Superior temporal gyrus (tissue), 1 donor: ENCODE results near the gene TFAP2E.
"Not testable (repeated sequence)": the region's sequence is repeated elsewhere in the genome, so short reads cannot be mapped to it uniquely, and the experiment has no call there.

ENCODE experiments used
- DNase-seq: peaks from one replicate; pipeline ENCODE4 v3.0.0-alpha.2; 2016; ENCODE audit errors: extremely low spot score

Gene TFAP2E

DNA sequence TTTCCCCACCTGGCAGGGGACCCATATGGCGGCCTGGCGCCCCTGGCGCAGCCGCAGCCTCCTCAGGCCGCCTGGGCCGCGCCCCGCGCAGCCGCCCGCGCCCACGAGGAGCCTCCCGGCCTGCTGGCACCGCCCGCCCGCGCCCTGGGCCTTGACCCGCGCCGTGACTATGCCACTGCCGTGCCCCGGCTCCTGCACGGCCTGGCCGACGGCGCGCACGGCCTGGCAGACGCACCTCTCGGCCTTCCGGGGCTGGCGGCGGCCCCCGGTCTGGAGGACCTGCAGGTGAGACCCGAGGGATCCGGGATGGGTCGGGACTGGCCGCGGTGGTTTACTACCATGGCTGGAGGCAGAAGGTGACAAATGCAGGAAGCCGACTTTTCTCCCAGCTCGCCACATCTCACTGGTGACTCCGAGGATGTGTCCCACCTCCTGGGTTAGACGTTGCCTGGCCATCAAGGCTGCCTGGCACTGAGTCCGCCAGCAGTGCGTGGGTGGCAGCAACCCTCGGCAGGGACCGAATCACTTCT, 1.1 kb downstream of the TFAP2E start:
- no peak for DNase-seq

DNA sequence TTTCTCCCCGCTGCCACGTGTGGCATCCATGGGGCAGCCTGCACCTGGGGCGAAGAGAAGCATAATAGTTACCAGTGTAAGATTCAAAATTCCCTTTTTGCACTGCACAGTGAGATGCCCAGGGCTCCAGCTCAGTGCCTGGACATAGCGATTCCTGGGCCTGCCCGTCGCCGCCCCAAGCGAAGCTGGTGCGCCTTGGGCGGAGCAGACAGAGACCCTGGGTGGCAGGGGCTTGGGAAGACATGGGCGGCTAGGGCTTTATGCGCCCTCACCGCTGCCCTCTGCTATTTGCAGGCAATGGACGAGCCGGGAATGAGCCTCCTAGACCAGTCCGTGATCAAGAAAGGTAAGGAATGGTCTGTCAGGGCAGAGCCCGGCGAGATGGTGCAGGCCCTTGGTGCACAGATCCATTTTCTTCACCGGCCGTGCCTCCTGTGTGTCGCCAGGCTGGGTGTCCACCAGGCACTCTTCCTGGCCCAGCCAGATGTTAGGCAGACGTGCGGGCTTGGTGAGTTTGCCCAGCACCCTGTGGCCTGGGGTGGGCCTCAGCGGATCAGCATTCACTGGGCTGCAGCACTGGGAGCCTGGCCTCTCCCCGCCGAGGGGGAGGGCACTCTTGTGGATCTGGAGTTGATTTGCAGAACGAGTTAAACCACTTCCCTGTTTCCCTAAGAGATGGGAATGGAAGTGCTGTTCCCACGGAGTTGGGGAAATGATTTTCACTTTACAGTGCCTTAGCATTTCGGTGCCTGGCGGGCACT, 1.7 kb downstream of the TFAP2E start:
- DNase-seq, result no peak

DNA sequence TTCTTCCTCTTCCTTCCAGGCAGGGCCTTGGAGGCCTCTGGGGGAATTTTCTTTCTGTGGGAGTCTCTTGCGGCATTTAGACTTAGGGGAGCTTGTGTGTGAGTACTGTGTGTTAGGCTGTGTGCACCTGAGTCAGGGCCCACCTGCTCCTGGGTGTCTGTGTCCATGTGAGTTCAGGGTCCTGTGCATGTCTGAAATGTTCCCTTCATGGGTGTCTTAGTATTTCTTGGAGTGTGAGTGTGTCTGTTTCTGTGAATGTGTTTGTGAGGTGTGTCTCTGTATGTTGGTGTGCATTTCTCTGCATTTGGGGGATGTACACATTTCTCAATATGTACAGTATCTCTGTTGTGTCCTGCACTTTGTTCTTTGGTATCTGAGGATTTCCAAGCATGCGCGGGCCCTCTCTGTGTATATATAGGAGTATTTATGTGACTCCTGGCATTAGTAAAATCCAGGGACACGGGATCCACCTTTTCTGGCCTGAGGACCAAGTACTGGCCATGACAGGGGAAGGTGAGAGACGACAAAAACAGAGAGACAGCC, 2.4 kb downstream of the TFAP2E start:
- DNase-seq, result peak; percentile 6

DNA sequence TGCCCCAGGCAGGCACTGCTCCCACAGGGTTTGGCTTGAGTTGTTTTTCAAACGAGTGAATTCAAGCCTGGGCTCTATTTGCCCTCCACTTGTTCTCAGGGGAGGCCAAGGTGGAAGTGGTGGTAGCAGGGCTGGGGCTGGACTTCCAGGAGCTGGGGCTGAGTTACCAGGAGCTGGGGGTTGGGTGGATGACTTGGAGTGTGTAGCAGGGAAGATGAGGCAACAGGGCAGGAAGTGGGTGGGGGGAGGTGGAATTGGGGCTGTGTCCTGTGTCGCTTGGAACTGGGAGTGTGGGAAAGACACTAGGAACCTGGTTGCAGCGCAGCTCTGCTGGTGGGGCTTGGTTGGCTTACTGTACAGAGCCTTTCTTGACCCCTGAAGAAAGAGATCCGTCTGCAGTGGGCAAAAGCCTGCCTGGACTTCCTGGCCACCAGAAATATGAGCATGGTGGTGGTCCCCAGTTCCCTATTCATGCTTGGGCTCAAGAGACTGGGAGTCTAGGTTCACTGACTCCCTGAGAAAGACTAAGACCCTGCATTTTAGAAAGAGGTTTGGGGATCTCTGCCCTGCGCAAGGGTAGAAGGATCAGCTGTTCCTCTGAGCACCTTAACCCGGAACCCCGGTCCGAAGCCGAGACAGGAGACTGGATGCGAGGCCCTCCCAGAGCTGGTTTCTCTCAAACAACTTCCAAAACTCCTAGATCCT, 3.1 kb downstream of the TFAP2E start:
- no peak for DNase-seq

DNA sequence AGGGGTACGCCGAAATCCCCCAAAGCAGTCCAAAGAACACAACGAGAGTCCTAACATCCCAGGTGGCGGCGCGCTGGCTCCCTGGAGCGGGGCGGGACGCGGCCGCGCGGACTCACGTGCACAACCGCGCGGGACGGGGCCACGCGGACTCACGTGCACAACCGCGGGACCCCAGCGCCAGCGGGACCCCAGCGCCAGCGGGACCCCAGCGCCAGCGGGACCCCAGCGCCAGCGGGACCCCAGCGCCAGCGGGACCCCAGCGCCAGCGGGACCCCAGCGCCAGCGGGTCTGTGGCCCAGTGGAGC, 3.6 kb downstream of the TFAP2E start:
- DNase-seq, result not testable (repeated sequence)

DNA sequence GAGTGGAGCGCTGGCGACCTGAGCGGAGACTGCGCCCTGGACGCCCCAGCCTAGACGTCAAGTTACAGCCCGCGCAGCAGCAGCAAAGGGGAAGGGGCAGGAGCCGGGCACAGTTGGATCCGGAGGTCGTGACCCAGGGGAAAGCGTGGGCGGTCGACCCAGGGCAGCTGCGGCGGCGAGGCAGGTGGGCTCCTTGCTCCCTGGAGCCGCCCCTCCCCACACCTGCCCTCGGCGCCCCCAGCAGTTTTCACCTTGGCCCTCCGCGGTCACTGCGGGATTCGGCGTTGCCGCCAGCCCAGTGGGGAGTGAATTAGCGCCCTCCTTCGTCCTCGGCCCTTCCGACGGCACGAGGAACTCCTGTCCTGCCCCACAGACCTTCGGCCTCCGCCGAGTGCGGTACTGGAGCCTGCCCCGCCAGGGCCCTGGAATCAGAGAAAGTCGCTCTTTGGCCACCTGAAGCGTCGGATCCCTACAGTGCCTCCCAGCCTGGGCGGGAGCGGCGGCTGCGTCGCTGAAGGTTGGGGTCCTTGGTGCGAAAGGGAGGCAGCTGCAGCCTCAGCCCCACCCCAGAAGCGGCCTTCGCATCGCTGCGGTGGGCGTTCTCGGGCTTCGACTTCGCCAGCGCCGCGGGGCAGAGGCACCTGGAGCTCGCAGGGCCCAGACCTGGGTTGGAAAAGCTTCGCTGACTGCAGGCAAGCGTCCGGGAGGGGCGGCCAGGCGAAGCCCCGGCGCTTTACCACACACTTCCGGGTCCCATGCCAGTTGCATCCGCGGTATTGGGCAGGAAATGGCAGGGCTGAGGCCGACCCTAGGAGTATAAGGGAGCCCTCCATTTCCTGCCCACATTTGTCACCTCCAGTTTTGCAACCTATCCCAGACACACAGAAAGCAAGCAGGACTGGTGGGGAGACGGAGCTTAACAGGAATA, 4.2 kb downstream of the TFAP2E start:
- DNase-seq, result no peak

DNA sequence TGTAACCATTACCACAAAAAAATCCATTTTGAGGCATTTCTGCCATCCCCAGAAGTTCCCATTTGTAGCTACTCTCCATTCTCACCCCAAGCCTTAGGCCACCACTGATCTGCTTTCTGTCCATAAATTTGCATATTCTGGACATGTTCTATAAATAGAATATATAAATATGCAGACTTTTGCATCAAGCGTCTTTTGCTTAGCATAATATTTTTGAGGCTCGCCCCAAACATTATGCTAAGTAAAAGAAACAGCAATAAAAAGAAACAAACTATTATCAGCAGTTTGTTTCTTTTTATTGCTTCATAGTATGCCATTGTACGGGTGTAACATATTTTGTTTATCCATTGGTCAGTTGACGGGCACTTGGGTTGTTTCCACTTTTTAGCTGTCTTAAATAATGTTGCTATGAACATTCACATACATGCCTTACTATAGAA, 7.9 kb downstream of the TFAP2E start:
- no peak for DNase-seq

DNA sequence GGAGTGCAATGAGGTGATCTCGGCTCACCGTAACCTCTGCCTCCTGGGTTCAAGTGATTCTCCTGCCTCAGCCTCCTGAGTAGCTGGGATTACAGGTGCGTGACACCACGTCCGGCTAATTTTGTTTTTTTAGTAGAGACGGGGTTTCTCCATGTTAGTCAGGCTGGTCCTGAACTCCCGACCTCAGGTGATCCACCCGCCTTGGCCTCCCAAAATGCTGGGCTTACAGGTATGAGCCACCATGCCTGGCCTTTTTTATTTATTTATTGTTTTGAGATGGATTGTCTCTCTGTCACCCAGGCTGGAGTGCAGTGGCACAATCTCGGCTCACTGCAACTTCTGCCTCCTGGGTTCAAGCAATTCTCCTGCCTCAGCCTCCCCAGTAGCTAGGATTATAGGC, 8.5 kb downstream of the TFAP2E start:
- DNase-seq, result not testable (repeated sequence)

DNA sequence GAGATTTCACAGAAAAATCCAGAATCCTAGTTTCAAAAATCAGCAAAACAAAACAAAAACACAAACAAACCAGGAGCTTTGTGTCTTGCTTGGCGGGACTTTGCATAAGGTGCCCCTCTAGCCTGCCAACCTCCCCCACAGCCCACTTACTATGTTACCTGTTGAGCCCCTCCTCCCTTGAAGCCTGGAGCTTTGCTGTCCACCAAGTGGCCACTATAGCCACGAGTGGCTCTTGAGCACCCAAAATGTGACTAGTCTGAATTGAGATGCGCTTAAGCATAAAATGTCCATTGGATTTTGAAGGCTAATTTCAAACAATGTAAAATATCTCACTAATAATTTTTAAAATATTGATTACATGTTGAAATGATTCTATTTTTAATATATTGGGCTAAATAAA, 12.2 kb downstream of the TFAP2E start:
- no peak for DNase-seq

DNA sequence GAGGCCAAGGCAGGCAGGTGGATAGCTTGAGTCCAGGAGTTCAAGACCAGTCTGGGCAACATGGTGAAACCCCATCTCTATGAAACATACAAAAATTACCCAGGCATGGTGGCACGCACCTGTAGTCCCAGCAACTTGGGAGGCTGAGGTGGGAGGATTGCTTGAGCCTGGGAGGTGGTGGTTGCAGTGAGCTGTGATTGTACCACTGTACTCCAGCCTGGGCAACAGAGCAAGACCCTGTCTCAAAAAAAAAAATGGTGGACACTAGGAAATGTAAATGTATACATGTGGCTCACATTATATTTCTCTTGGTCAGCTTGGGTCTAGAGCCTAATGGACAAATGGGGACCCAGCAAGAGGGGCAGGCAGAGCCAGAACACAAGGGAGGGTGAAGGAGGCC, 12.7 kb downstream of the TFAP2E start:
- not testable (repeated sequence) for DNase-seq

DNA sequence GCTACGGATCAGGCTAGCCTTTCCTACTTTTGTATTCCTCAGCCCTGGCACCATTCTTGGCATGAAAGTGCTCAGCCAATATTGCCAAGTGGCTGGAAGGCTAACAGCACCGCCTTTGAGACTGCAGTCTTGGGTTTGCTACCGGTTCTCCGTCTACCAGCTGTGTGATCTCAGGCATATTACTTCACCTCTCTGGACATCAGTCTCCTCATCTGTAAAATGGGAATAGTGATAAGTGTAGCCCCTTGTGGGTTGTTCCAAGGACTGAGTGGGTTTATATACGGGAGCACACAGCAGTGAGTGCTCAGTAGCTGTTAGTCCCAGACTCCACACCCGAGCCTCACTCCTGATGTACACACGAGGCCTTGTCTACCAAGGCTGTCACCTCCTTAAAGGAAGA, 13.7 kb downstream of the TFAP2E start:
- DNase-seq, result no peak

DNA sequence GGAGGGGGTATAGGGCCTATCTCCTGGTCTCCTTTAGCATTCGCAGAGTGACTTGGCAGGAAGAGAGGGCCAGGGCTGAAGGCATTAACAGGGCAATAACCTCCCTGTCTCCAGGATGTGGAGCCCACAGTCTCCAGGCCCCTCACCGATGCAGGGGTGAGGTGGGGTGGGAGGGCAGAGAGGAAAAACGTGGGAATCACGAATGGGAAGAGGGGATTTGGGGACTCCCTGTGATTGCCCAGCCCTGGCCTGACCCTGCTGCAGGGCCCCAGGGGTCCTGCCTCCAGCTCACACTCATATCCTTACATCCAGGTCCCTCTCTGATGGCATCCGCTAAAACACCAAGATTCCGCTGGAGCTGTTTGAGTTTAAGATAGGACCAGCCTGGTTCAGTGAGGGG, 14.6 kb downstream of the TFAP2E start:
- no peak for DNase-seq

DNA sequence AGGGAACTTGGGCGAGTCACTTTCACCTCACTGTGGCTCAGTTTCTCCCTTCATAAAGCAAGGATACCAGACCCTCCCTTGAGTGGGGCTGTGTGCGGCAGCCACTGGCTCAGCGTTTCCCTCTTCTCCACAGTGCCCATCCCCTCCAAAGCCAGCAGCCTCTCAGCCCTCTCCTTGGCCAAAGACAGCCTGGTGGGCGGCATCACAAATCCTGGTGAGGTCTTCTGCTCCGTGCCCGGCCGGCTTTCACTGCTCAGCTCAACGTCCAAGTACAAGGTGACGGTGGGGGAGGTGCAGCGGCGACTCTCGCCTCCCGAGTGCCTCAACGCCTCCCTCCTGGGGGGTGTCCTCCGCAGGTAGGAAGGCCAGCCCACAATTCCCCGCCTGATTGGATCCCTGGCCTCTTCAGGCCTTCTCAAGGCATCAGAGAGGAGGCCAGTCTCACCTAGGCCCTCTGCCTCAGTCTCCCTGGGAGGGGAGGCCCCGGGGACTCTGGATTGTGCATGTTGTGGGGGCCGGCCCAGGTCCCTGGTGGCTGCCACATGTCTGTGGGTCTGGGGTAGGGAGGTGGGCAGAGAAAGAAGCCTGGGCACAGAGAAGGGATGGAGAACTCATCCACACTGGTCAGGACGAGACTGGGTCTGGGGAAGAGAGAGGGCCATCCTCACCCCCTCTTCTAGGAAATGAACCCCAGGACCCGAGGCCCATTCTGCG, 15.2 kb downstream of the TFAP2E start:
- no peak for DNase-seq

DNA sequence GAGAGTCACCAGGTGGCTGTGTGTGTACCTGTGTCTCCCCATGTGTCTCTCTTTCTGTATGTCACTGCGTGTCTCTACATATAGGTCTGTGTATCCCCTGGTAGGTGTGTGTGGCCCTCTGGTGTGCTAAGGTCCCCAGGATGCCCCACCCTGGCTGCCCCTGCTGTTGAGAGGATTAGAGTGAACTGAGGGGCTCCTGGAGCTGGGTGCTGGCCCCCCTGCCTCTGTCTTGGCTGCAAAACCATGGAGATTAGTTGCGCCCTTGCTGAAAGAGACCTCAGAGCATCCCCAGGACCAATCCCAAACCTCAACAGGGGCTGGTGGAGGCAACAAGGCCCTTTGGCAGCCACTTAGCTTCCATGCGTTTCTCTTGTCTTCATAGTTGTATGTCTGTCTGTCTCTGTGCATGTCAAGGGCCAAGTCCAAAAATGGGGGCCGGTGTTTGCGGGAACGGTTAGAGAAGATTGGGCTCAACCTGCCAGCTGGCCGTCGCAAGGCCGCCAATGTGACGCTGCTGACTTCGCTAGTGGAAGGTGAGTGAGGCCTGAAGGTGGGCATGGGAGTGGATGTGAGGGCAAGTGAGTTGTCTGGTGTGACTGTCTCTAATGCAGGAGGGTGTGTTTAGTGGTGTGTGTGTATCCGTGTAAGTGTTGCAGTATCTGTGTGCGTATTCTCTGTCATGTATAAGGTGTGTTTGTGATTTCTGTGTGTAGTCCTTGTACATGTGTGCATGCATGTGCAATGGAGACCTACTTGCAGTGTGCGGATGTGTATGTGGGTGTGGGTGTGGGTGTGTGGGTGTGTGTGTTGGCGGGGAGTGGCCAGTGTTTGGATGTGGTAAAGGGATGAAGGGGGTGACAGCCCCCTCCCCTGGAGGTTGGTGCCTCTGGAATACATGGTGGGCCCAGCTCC, 16.7 kb downstream of the TFAP2E start:
- no peak for DNase-seq

DNA sequence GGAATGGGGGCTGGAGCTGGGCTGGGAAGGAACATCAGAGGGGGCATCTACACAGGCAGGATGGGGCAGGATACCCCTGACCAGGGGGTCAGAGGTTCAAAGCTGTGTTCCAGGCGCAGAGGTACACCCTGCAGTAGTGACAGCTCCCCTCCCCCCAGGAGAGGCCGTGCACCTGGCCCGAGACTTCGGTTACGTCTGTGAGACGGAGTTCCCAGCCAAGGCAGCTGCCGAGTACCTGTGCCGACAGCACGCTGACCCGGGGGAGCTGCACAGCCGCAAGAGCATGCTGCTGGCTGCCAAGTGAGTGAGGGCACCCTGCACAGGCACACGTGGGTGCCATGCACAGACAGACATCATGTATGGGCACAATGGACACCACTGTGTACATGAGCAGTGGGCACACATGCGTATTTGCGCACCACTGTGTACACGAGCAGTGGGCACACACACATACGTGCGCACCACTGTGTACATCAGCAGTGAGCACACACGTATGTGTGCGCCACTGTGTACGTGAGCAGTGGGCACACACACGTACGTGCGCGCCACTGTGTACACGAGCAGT, 17.4 kb downstream of the TFAP2E start:
- DNase-seq, result no peak

DNA sequence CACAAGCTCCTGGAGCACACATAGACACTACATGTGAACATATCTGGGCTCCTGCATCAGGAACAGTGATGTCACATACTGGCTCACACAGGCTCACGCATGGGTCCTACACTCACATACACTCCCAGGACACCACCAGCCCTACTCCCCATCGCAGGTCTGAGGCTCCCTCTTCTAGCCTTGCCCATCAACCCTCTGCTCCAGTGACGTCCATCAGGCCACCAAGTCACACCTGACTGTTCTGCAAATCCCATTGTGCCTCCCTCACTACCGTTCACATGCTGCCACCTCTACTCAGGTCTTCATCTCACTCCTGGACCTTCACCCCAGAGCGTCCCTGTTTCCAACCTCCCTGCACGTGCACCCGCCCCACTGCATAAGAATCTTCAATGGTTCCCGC, 18.1 kb downstream of the TFAP2E start:
- no peak for DNase-seq

DNA sequence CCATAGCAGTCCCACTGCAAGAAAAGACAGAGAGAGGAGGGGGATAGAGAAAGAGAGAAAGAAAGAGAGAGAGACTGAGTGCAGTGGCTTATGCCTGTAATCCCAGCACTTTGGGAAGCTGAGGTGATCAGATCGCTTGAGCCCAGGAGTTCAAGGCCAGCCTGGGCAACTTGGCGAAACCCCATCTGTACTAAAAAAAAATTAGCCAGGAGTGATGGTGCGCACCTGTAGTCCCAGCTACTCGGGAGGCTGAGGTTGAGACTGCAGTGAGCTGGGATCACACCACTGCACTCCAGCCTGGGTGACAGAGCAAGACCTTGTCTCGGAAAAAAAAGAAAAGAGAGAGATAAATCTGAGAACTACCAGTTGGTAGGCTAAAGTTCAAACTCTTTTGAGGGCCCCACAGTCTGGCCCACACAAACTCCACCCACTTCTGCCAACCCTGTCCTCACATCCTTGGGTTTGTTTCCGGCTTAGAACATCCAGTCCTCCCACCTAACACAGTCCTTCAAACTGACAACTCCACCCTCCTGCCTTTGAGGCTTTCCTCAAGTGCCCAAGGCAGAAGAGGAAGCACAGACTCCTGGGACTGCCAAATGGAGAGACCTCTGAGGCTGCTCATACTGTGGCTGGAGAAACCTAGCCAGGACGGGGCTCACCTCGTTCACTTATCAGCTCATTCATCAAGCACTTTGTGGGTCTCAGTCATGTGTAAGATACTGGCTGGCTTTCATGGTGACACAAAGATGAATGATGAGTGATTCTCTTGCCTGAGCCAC, 20.1 kb downstream of the TFAP2E start:
- no peak for DNase-seq

DNA sequence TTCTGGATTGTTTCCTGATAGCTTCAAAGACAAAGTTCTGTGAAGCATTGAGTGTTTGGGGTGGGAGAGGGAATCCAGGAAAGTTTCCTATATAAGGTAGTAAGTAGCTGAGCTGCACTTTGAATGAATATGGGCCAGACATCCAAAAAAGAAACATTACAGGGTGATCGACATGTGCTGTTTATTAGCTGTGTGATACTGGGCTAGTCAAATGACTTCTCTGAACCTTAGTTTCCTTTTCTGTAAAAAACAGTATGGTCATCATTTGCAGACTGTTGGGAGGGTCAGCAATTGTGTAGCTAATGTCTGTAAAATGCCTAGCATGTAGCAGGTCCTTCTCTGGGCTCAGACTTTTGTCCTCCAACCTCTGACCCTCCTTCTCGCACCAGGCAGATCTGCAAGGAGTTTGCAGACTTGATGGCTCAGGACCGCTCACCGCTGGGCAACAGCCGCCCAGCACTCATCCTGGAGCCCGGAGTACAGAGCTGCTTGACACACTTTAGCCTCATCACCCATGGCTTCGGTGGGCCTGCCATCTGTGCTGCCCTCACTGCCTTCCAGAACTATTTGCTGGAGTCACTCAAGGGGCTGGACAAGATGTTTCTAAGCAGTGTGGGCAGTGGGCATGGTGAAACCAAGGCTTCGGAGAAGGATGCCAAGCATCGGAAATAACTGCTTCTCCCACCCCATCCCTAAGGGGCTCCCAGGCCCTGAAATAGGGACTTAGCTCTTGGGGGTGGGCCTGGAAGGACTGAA, 21.1 kb downstream of the TFAP2E start:
- DNase-seq, result no peak
